Left hindlimb (tissue), 1 donor: ENCODE measurements around the gene ZBTB17.
A peak's percentile ranks its signal among the peaks of the same experiment; 100 is the strongest.

ENCODE experiments used
- DNase-seq: peaks from one replicate; pipeline ENCODE4 v3.0.0-alpha.2; 2018

ZBTB17 gene

GRCh38 chr1:15959827-15960446 is 16.0 kb downstream of the ZBTB17 start:
- DNase-seq = no peak

DNA sequence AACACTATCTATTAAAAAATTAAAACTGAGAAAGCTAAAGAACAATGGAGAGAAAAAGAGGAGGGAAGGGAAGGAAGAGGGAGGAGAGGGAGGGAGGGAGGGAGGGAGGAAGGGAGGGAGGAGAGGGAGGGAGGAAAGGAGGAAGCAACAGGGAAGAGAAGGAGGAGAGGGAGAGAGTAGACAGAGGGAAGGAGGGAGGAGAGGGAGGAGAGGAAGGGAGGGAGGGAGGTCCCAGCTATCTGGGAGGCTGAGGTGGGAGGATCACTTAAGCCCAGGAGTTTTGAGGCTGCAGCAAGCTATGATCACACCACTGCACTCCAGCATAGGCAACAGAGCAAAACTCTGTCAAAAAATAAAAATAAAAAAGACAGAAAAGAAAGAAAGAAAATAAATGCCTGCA is 16.5 kb downstream of the ZBTB17 start:
- DNase-seq = no peak

DNA sequence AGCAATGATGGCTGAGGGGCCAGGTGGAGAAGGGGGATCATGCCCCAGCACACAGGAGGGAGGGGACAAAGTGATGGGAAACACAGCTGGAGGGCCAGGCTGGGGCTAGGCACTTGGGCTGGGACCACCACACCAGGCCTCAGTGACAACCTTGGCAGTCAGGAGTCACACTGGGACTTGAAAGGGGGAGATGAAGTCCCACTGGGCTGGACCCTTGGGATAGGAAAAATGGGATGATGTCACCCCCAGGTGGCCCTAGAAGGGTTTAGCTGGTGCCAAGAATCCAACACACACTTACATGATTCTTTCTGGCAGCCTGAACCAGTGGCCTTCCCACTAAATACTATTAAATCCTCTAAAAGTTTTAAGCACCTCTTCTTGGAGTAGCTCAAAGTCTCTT is 17.1 kb downstream of the ZBTB17 start:
- DNase-seq = no peak

- DNase-seq = no peak
Measured at GRCh38 chr1:15958111-15958510, 17.8 kb downstream of the ZBTB17 start.

DNA sequence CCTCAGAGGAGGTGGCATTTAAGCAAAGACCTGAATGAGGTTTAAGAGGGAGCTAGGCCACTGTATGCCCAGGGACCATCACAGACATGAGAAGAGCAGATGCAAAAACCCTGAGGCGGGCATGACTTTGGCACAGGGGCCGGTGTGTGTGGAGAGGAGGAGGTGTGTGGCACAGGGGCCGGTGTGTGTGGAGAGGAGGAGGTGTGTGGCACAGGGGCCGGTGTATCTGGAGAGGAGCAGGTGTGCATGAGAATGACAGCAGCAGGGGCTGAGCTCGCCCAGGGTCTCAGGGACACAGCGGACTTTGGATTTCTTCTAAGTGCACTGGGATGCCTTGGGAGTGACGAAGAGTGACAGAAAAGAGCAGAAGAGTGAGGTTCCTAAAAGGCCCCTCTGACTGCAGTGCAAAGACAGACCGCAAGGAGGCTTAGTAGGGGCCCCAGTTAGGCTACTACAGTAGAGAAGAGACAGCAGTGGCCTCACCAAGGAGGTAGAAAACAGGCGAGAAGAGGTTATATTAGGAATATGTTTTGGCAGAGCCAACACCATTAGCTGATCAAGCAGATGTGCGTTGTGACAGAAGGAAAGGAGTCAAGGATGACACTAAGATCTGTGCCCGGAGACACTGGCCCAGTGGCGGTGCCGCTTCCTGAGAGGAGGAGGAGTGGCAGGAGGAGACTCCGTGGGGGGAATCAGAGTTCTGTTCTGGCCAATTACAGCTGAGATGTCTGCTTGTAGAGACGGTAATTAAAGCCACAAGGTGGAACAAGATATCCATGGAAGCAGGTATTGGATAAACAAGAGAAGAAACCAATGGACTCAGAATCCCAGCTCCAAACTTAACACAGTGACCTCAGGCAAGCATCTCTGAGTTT is 18.4 kb downstream of the ZBTB17 start:
- no peak for DNase-seq

DNA sequence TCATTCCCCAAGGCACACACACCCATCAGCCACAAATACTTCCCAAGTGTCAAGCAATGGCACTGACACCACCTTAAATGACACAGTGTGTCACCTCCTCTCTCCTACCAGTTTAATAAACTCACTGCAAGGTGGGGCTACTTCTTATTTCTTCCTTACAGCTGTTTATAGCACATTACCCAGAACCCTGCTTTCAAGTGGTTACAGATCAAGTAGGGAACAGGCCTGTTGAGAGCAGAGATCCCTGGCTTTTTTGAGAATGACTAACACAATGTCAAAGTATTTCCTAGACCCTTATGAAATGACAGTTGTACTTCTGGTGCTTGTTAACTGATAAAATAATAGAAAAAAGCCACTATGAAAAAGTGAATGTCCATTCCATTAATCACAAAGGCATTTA is 19.8 kb downstream of the ZBTB17 start:
- DNase-seq = no peak

DNA sequence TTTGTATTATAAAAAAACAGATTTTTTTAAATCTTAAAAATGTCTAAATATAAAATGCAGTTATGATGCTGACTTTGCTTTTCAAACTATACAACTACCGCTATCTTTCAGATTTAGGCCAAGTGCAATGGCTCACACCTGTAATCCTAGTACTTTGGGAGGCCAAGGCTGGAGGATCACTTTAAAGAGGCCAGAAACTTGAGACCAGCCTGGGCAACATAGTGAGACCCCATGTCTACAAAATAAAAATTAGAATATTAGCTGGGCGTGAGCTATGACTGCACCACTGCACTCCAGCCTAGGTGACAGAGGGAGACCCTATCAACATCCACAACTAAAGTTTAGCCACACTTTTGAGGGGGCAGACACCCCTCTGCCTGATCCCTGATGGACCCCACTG is 20.3 kb downstream of the ZBTB17 start:
- no peak for DNase-seq

DNA sequence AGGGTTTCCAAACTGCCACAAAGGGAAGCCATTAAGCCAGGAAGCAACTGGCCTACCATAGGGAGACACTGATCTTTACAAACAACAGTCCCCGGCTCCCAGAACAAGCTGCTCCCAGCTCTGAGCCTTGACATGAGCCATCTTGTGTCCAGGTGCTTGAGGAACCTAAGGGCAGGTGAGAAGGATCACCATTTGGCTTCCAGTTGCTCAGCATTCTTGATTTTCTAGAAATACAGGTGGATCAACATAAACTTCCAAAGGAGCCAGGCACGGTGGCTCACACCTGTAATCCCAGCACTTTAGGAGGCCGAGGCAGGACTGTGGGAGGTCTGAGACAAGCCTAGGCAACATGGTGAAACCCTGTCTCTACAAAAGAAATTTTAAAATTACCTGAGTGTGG is 21.6 kb downstream of the ZBTB17 start:
- no peak for DNase-seq

DNA sequence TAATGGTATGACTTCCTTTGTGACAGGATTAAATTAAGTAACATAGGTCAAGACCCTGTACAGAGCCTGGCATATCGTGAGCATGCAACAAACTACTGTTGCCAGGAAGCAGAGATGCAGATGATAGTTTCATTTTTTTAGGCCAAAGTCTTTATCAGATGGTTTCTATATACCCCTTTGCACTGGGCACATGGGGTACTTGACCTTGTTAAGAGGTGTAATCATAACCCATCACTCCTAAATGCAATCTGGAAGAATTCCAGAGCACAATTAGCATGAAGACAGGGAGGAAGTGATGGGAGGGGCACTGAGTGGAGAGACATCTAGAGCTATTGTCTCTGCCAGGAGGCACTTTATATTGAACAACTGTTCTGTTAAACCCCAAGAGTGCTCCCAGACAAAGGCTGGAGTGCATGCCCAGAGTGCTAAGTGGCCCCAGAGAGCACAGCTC is 22.1 kb downstream of the ZBTB17 start:
- DNase-seq = no peak

DNA sequence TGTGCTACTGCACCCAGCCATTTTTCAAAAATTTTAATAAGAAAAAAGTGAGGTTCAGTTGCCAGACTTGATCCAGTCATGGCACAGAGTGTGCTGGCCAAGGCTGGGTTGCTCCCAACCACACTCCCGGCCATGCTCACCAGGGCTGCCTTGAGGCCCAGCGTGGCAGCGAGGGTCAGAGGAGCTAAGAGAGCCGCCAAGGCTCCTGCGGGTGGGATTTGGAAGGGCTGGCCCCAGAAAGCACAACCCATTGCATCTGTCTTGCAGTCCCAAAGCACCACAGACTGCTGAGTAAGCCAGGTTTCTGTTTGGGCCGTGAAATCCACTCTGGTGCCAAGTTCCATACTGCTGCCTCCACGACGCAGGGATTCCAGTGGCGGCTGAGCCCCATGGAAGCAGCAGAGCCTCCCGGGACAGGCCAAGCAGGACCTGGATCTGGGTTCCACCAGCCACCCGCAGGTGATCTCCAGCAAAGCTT is 22.6 kb downstream of the ZBTB17 start:
- DNase-seq = no peak

- peak; percentile 29 for DNase-seq
Measured at GRCh38 chr1:15952317-15953258, 23.3 kb downstream of the ZBTB17 start.

DNA sequence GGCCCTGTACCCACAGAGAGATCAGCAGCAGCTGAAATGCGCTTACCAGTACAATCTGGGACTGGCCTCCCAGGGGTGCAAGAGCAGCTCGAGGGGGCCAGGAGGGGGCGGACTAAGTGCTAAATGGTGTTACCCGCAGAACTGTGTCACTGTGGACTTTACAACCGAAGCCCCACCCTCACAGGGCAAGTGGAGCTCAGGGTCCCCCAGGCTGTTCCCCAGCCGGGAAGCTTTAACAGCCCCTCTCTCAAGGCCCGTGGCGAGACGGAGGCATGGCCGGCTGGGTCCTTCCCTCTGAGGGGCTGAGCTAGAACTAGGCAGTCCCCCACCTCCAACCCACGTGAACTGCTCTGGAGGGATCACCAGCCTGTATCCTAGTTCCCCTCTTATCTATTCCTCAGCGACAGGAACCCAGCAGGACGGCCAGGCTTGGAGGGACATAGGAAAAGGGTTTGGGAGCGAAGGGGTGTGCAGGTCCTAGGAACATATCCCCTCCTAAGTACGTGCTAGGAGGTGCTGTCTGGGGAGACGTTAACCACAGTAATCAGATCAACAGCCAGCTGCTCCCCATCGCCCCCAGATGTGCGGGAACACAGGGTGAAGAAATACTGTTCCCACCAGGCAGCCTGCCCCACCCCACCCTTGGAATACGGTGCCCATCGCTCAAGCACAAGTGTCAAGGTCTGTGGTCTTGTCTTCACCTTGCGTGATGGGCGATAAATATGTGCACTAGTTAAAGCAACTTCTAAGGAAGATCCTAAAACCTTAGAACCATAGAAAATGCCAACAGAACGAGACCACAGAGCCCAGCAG is 24.4 kb downstream of the ZBTB17 start:
- DNase-seq = peak; percentile 55

DNA sequence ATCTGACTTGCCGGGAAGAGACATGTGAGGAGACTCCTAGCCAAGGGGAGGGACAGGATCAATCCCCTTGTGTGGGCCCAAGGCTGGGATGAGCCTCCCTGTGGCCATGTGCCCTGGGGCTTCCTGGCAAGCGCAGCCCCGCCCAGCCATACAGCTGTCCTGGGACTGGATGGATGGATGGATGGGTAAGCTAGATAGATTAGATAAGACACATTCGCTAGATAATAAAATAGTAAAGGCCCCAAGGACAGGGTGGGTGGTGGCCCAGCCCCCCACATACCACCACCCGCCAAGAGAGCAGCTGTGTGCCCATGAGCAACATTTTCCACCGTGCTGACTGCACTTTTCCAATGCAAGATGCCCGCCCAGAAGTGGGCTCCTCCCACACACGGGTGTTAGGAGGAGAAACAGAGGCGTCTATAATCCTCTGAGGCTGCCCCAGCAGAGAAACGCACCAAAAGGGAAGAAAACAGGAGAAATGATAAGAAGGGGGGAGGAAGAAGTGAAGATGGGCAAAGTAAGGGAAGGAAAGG is 25.1 kb downstream of the ZBTB17 start:
- peak; percentile 74 for DNase-seq

DNA sequence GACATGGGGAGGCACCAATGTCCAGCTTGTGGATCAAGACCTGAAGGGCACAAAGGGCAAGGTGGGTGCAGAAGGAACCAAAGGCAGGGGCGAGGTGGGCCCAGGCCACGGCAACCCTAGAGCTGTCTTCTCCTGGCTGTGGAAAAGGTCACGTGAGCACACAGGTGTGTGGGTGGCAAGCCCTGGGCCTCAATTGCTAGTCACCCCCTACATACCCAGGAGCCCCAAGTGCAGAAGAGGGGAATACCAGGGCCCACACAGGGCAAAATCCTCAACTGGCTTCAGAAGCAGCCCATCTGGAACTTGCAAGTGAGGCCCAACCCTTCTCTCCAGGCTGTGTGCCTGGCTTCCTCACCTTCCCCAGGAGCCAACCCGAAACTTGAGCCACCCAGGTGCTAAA is 25.6 kb downstream of the ZBTB17 start:
- DNase-seq = no peak

GRCh38 chr1:15949453-15950245 is 26.3 kb downstream of the ZBTB17 start:
- DNase-seq = peak; percentile 86

DNA sequence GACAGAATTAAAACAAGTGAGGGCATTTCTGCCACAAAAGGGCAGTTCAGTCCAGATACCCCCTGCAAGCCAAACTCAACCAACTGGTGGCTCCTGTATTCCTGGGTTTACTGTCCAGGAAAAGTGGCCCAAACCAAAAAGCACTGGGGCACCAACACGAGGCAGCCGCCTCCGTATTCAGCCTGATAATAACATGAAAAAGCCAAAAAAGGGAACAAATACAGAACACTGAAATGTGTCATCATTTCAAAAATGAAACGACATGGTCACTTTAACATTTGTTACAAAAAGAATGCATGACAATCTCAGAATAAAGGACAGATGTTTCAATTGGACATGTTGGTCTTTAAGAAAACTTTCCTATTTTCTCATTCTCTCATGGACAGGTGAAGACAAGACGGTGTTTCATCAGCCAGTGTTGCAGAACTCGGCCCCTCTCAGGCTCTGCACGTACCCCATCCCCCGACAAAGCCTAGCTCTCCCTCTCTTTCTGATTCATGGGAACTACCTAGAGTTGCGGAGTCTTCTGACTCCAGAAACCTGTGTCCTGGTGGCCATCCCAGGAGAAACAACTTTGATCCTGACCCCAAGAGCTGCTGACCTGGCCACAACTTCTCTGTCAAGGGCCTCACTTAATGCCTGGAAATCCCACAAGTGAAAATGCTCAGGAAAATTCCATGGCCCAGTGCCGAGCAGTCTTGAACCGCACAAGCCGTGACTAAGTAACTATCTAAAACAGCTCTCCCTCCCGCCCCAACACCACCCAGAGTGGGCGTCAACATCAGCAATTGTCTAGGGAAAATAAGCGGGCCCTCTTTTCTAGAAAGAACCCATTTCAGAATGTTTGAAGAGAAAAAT is 27.1 kb downstream of the ZBTB17 start:
- peak; percentile 70 for DNase-seq

- no peak for DNase-seq
Measured at GRCh38 chr1:15948091-15948591, 27.8 kb downstream of the ZBTB17 start.

DNA sequence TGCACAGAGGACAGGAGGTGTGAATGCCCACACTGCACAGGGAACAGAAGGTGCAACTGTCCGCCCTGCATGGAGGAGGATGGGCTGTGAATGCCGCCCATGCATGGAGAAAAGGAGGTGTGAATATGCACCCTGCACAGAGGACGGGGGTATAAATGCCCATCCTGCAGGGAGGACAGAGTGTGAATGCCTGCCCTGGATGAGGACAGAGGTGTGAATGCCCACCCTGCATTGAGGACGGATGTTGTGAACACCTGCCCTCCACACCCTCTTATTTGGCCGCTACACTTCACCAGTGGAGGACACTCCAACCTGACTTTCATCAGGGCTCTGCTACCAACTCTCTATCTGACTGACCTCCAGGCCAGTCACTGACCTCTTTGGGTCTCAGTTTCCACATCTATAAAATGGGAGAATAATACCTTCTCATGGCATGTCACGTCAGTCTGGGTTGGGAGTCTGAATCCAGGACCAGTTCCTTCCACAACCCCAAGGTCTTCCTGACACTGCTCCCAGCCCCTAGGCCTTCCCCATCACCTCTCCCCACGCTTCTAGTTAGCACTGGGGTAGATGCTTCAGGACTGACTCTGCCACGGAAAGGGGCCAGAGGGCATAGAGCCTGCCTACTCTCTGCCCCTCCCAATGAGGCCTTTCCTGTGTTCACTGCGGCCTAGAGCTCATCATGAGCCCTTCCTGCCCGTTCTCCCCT is 28.4 kb downstream of the ZBTB17 start:
- DNase-seq = no peak
